T-cell (primary cell): ENCODE results near the gene ASB1. TPM values are rescaled to one million over a fixed set of nuclear protein-coding genes. Genes with fewer than 3 reads are reported as not detected.

ENCODE experiments used
- ATAC-seq, 4 experiments: fragments of 200-7000 bp in 3 of 4; fragments of 150-1000 bp in 1 of 4; cut with Tn5 transposase; replicated peaks in 1 of 4; 1 replicate in 3 of 4; 2 replicates in 1 of 4; pipeline ENCODE4 v1.10.0; 2021; ENCODE audit warnings: moderate library complexity in 3 of 4, mild to moderate bottlenecking in 2 of 4, moderate number of reproducible peaks in 1 of 4
- CTCF ChIA-PET, 2 donors: fragments of 300-600 bp; sonication (Branson Sonifier 250); formaldehyde crosslinking; loops; one replicate each; lab custom pipeline; 2022; ENCODE audit warnings: antibody characterized with exemption in 2 of 2; lab: Charles Lee
- POLR2A ChIA-PET, 2 donors: fragments of 300-600 bp; sonication (Branson Sonifier 250); formaldehyde crosslinking; loops; one replicate each; lab custom pipeline; 2022; ENCODE audit warnings: antibody characterized with exemption in 2 of 2; lab: Charles Lee
- DNase-seq, 35 experiments: peaks; one replicate each; pipeline versions ENCODE4 v3.0.0 to v3.0.0-alpha.2; 2013 to 2023
- H3K27ac ChIP-seq: one replicate; pipeline ENCODE4 v1.5.1; 2013; ENCODE audit warnings: low read length
- H3K27me3 ChIP-seq, 2 experiments: replicated peaks in 1 of 2; 1 replicate in 1 of 2; 2 replicates in 1 of 2; pipeline versions ENCODE4 v1.6.1 to v1.7.0; 2013; ENCODE audit warnings: low read length in 1 of 2, mixed read lengths in 1 of 2; ENCODE audit not compliant: control insufficient read depth in 2 of 2, insufficient read depth in 2 of 2; ENCODE audit errors: extremely low read depth in 1 of 2
- H3K36me3 ChIP-seq, 2 donors: 1 replicate in 1 of 2; 2 replicates in 1 of 2; pipeline versions ENCODE4 v1.6.1 to v1.7.0; 2013; ENCODE audit warnings: low read length in 1 of 2; ENCODE audit not compliant: control insufficient read depth in 2 of 2, insufficient read depth in 1 of 2; ENCODE audit errors: extremely low read depth in 1 of 2
- H3K4me1 ChIP-seq, 2 experiments: 1 replicate in 1 of 2; 2 replicates in 1 of 2; pipeline versions ENCODE4 v1.6.1 to v1.7.0; 2013; ENCODE audit warnings: low read length in 2 of 2, mixed read lengths in 1 of 2; ENCODE audit not compliant: insufficient read depth in 2 of 2, control insufficient read depth in 1 of 2; ENCODE audit errors: extremely low read depth in 1 of 2
- H3K4me3 ChIP-seq, 2 donors: 1 replicate in 1 of 2; 2 replicates in 1 of 2; pipeline versions ENCODE4 v1.5.1 to v1.7.0; 2013; ENCODE audit warnings: mild to moderate bottlenecking in 2 of 2, low read length in 1 of 2, moderate library complexity in 1 of 2; ENCODE audit not compliant: control insufficient read depth in 1 of 2; ENCODE audit errors: extremely low read depth in 1 of 2
- H3K9me3 ChIP-seq: 2 replicates; pipeline ENCODE4 v1.7.0; 2013
- H3K27ac Mint-ChIP-seq, 2 donors: one replicate each; pipeline ENCODE4 v1.8.0; 2020 to 2021; ENCODE audit warnings: mild to moderate bottlenecking in 2 of 2, mixed read lengths in 2 of 2
- H3K27me3 Mint-ChIP-seq, 2 donors: one replicate each; pipeline ENCODE4 v1.8.0; 2021 to 2022; ENCODE audit warnings: mixed read lengths in 2 of 2
- H3K36me3 Mint-ChIP-seq: one replicate; pipeline ENCODE4 v1.8.0; 2021; ENCODE audit warnings: mixed read lengths
- H3K4me1 Mint-ChIP-seq, 3 donors: one replicate each; pipeline ENCODE4 v1.8.0; 2020 to 2022; ENCODE audit warnings: mixed read lengths in 3 of 3, mild to moderate bottlenecking in 1 of 3
- H3K4me3 Mint-ChIP-seq, 3 donors: one replicate each; pipeline ENCODE4 v1.8.0; 2020 to 2022; ENCODE audit warnings: mild to moderate bottlenecking in 3 of 3, mixed read lengths in 3 of 3, moderate library complexity in 3 of 3
- H3K9me3 Mint-ChIP-seq, 3 donors: one replicate each; pipeline ENCODE4 v1.8.0; 2020 to 2022; ENCODE audit warnings: mixed read lengths in 3 of 3
- WGBS: methylation state at CpG from one replicate; pipeline ENCODE4 v1.1.5; 2013; ENCODE audit warnings: missing lambda C conversion rate; ENCODE audit not compliant: insufficient coverage; 5-methylcytosine and 5-hydroxymethylcytosine counted together
- total RNA-seq, 35 experiments: library from RNA in 6 of 35; stranded (reverse) in 6 of 35; fragments of 120-200 nt in 1 of 35; gene quantifications; one replicate each; pipeline versions ENCODE4 v1.2.1 to v1.2.4 and lab custom pipeline; 2013 to 2026

The ASB1 gene
- total RNA-seq, 5 donors from 2014 or later (not counting 1 experiment from before 2014, with no cell fraction given), result 28.6 to 44.1 (median 42.3) TPM

- ChIA-PET CTCF (no interaction called here), POLR2A (no interaction called here)
- no peaks in the 10 kb centered on the region for H3K4me1 ChIP-seq
- no peak overlapping the region for H3K4me3 ChIP-seq
- H3K27ac ChIP-seq, result no peak overlapping the region
- H3K9me3 ChIP-seq, result no peaks in the 10 kb centered on the region
- H3K36me3 ChIP-seq, result no peaks in the 10 kb centered on the region
- ATAC-seq (no peak), DNase-seq (no peak)
- Mint-ChIP-seq H3K4me3 (no peak overlapping the region), H3K27ac (no peak overlapping the region), H3K9me3 (no peaks in the 10 kb centered on the region), H3K4me1 (peaks cover 0 to 4% (median 0%) of the 10 kb centered on the region in 3 donors), H3K36me3 (no peaks in the 10 kb centered on the region), H3K27me3 (no peaks in the 10 kb centered on the region)
- H3K27me3 ChIP-seq, result peaks cover 0 to 10% of the 10 kb centered on the region in 2 experiments
- 75% methylated on average over 5 of the region's 5 CpGs for WGBS
Observed at GRCh38 chr2:238501311-238501710, 74.6 kb downstream of the ASB1 start.

Other genes with a start within 250 kb of the ASB1 start
- gene ILKAP, start 223.2 kb upstream of the ASB1 start, total RNA-seq, result 100 to 1,000 TPM in 2 of 5 donors, 10 to 100 TPM in 3; 72.8 to 120 (median 76.3) TPM
- gene HES6, start 186.9 kb upstream of the ASB1 start, total RNA-seq, result 1 to 10 TPM; 1.7 to 3.6 (median 2.7) TPM
- 10 to 100 TPM in 4 of 5 donors, 1 to 10 TPM in 1; 9.3 to 24.5 (median 13.0) TPM for gene PER2, start 138.3 kb upstream of the ASB1 start, total RNA-seq
- gene TRAF3IP1, start 106.4 kb upstream of the ASB1 start, total RNA-seq, result 10 to 100 TPM in 3 of 5 donors, 1 to 10 TPM in 2; 6.3 to 12.1 (median 11.8) TPM